ENCODE results near the gene CNTN4. TPM values are rescaled to one million over a fixed set of nuclear protein-coding genes. Genes with fewer than 3 reads are reported as not detected.

CNTN4 gene
- total RNA-seq, 1 experiment from 2014 or later = 1.6 TPM

DNA sequence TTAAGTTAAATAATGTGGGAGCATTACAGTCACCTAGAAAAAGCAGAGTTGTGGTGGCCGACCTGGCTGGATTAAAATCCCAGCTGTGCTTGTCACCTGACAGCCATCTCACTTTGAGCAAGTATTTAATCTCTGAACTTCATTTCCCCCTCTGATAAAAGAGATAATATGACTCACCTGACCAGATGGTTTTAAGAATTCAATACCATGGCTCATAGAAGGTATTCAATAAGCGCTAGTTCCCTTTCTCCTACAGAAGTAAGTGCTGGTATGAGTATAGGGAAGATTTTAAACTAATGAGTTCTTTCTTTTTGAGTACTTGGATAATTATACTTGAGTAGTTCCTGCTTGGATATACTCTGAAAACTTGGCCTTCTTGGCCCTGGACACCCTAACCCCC lies 686.0 kb downstream of the CNTN4 start:
- no peak overlapping the region for H3K23ac ChIP-seq (ENCODE audit: insufficient read length, low read depth, low read length)
- H3K9me3 Mint-ChIP-seq = no peaks in the 10 kb centered on the region; a peak in 2 of 5 replicates
- H3K27ac ChIP-seq (ENCODE audit: insufficient read length, low read depth, low read length) = no peak overlapping the region
- H2BK15ac ChIP-seq (ENCODE audit: low read depth, low read length) = no peak overlapping the region
- no peak overlapping the region for H2BK5ac ChIP-seq (ENCODE audit: insufficient read length, low read length)
- no peak overlapping the region for H3K4me2 ChIP-seq (ENCODE audit: insufficient read depth, insufficient read length, low read length)
- WGBS (ENCODE audit: extremely low coverage, insufficient read length, low lambda C conversion rate) = no CpG with 5 or more reads among the region's 2 CpGs
- no peak overlapping the region for H3K14ac ChIP-seq (ENCODE audit: insufficient read depth, low read length)
- H4K91ac ChIP-seq (ENCODE audit: insufficient read length, low read depth, low read length) = no peak overlapping the region
- no peak overlapping the region for H3K27ac Mint-ChIP-seq
- H2AK5ac ChIP-seq (ENCODE audit: insufficient read length, low read length) = no peak overlapping the region
- H3K4ac ChIP-seq (ENCODE audit: low read depth, low read length) = no peak overlapping the region
- H3K4me1 ChIP-seq (ENCODE audit: insufficient read depth, low read length) = no peaks in the 10 kb centered on the region; the same call in 1 of the 2 replicates
- H2BK12ac ChIP-seq (ENCODE audit: insufficient read length, low read depth, low read length) = no peak overlapping the region
- peaks cover 9 to 19% of the 10 kb centered on the region in 2 experiments for H3K4me1 Mint-ChIP-seq
- no peak overlapping the region for H2BK120ac ChIP-seq (ENCODE audit: low read depth, low read length, poor library complexity, severe bottlenecking)
- H3K79me2 ChIP-seq (ENCODE audit: insufficient read depth, low read length) = no peaks in the 10 kb centered on the region
- no peak overlapping the region for H3K56ac ChIP-seq (ENCODE audit: insufficient read length, low read depth, low read length)
- no peaks in the 10 kb centered on the region for H3K27me3 ChIP-seq (ENCODE audit: insufficient read depth, low read length)
- H3K23me2 ChIP-seq (ENCODE audit: insufficient read length, low read depth, low read length, poor library complexity, severe bottlenecking) = no peaks in the 10 kb centered on the region
- no peak overlapping the region for H2BK20ac ChIP-seq (ENCODE audit: low read depth, low read length, poor library complexity, severe bottlenecking)
- DNase-seq = no peak
- peaks cover 13% of the 10 kb centered on the region for H3K27me3 Mint-ChIP-seq (ENCODE audit: low read depth)
- no peak overlapping the region for H4K5ac ChIP-seq (ENCODE audit: insufficient read length, low read depth, low read length)
- TF ChIP-seq, protein P1, sequence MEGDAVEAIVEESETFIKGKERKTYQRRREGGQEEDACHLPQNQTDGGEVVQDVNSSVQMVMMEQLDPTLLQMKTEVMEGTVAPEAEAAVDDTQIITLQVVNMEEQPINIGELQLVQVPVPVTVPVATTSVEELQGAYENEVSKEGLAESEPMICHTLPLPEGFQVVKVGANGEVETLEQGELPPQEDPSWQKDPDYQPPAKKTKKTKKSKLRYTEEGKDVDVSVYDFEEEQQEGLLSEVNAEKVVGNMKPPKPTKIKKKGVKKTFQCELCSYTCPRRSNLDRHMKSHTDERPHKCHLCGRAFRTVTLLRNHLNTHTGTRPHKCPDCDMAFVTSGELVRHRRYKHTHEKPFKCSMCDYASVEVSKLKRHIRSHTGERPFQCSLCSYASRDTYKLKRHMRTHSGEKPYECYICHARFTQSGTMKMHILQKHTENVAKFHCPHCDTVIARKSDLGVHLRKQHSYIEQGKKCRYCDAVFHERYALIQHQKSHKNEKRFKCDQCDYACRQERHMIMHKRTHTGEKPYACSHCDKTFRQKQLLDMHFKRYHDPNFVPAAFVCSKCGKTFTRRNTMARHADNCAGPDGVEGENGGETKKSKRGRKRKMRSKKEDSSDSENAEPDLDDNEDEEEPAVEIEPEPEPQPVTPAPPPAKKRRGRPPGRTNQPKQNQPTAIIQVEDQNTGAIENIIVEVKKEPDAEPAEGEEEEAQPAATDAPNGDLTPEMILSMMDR (conservative IDR thresholded peaks at IDR 0.05) = no peak
- H4K8ac ChIP-seq (replicated peaks; ENCODE audit: insufficient read length, low read depth, low read length) = no peak overlapping the region
- H3K4me3 Mint-ChIP-seq = no peak overlapping the region
- no peaks in the 10 kb centered on the region for H3K79me1 ChIP-seq (ENCODE audit: insufficient read depth, low read depth, low read length, poor library complexity, severe bottlenecking)
- H3K18ac ChIP-seq (ENCODE audit: insufficient read length, low read depth, low read length) = no peak overlapping the region
- no peak overlapping the region for H2AFZ ChIP-seq (ENCODE audit: low read length)
- no peaks in the 10 kb centered on the region for H4K20me1 ChIP-seq (ENCODE audit: control insufficient read depth, insufficient read depth, insufficient read length)
- H3K9ac ChIP-seq (ENCODE audit: extremely low read depth, insufficient read length, low read length) = no peak overlapping the region
- no peak overlapping the region for H3T11ph ChIP-seq (ENCODE audit: low read length)
- H3K36me3 Mint-ChIP-seq (ENCODE audit: insufficient read depth in 1 of 3, low read depth in 3 of 3) = no peaks in the 10 kb centered on the region; a peak in 1 of 7 replicates
- no peaks in the 10 kb centered on the region for H3K9me3 ChIP-seq (ENCODE audit: control insufficient read depth, low read depth, low read length)

Data from H9 (cell line).